CD14-positive monocyte (primary cell): ENCODE measurements around the gene GNAL. TPM values are rescaled to one million over a fixed set of nuclear protein-coding genes. Genes with fewer than 3 reads are reported as not detected.

Experiments
- DNase-seq, 3 donors: peaks; one replicate each; pipeline ENCODE4 v3.0.0-alpha.2; 2011 to 2022
- H2AFZ ChIP-seq: 2 replicates; pipeline ENCODE4 v1.6.0; 2012; ENCODE audit warnings: mild to moderate bottlenecking, low read depth, low read length, inconsistent platforms; ENCODE audit not compliant: insufficient read depth, poor library complexity, severe bottlenecking
- H3K27ac ChIP-seq, 2 donors: 1 replicate in 1 of 2; 2 replicates in 1 of 2; pipeline ENCODE4 v1.5.1; 2012 to 2013; ENCODE audit warnings: low read length in 2 of 2, control low read depth in 1 of 2, inconsistent platforms in 1 of 2, low read depth in 1 of 2, mild to moderate bottlenecking in 1 of 2
- H3K27me3 ChIP-seq, 2 donors: one replicate each; pipeline versions ENCODE4 v1.6.0 to v1.6.1; 2011 to 2013; ENCODE audit warnings: low read length in 2 of 2; ENCODE audit not compliant: control insufficient read depth in 2 of 2, insufficient read depth in 2 of 2
- H3K36me3 ChIP-seq, 2 donors: replicated peaks in 1 of 2; 1 replicate in 1 of 2; 2 replicates in 1 of 2; pipeline versions ENCODE4 v1.5.1 to v1.6.1; 2012 to 2013; ENCODE audit warnings: low read length in 2 of 2, control low read depth in 1 of 2, inconsistent platforms in 1 of 2, mild to moderate bottlenecking in 1 of 2; ENCODE audit not compliant: insufficient read depth in 2 of 2, control insufficient read depth in 1 of 2
- H3K4me1 ChIP-seq, 2 donors: 1 replicate in 1 of 2; 2 replicates in 1 of 2; pipeline versions ENCODE4 v1.5.1 to v1.6.1; 2012 to 2013; ENCODE audit warnings: low read length in 2 of 2, control low read depth in 1 of 2, inconsistent platforms in 1 of 2, mild to moderate bottlenecking in 1 of 2, moderate library complexity in 1 of 2; ENCODE audit not compliant: insufficient read depth in 2 of 2, control insufficient read depth in 1 of 2
- H3K4me2 ChIP-seq: replicated peaks from 2 replicates; pipeline ENCODE3; 2012; ENCODE audit warnings: low read length, moderate library complexity, mild to moderate bottlenecking; ENCODE audit not compliant: poor library complexity, severe bottlenecking; ENCODE audit errors: extremely low read depth
- H3K4me3 ChIP-seq, 3 experiments: fragments of 200-600 bp in 1 of 3; sonication (generic) in 1 of 3; replicated peaks in 1 of 3; 1 replicate in 2 of 3; 2 replicates in 1 of 3; pipeline ENCODE4 v1.5.1; 2011 to 2013; ENCODE audit warnings: low read length in 3 of 3, mild to moderate bottlenecking in 3 of 3, control low read depth in 2 of 3, low read depth in 2 of 3, inconsistent platforms in 1 of 3, moderate library complexity in 1 of 3
- H3K79me2 ChIP-seq: 2 replicates; pipeline ENCODE4 v1.6.0; 2012; ENCODE audit warnings: mild to moderate bottlenecking, control low read depth, inconsistent platforms, low read length, moderate library complexity; ENCODE audit not compliant: insufficient read depth
- H3K9ac ChIP-seq: 2 replicates; pipeline ENCODE4 v1.6.0; 2017; ENCODE audit warnings: low read length, mild to moderate bottlenecking; ENCODE audit not compliant: insufficient read depth, poor library complexity, severe bottlenecking
- H3K9me3 ChIP-seq, 2 donors: replicated peaks in 1 of 2; 1 replicate in 1 of 2; 2 replicates in 1 of 2; pipeline versions ENCODE4 v1.5.1 to v1.6.1; 2012 to 2013; ENCODE audit warnings: low read length in 2 of 2, control low read depth in 1 of 2; ENCODE audit not compliant: control insufficient read depth in 1 of 2, insufficient read depth in 1 of 2
- H4K20me1 ChIP-seq: 2 replicates; pipeline ENCODE4 v1.6.0; 2012; ENCODE audit warnings: mild to moderate bottlenecking, low read length, control low read depth, moderate library complexity; ENCODE audit not compliant: insufficient read depth
- H3K27ac Mint-ChIP-seq, 7 donors: one replicate each; pipeline ENCODE4 v1.8.0; 2020; ENCODE audit warnings: mild to moderate bottlenecking in 7 of 7, mixed read lengths in 7 of 7, moderate library complexity in 6 of 7, inconsistent platforms in 2 of 7
- H3K27me3 Mint-ChIP-seq, 3 donors: one replicate each; pipeline ENCODE4 v1.8.0; 2021 to 2022; ENCODE audit warnings: low read depth in 3 of 3, mild to moderate bottlenecking in 3 of 3, mixed read lengths in 3 of 3, moderate library complexity in 3 of 3, inconsistent platforms in 1 of 3
- H3K36me3 Mint-ChIP-seq, 2 donors: one replicate each; pipeline ENCODE4 v1.8.0; 2020; ENCODE audit warnings: mixed read lengths in 2 of 2, inconsistent platforms in 1 of 2, mild to moderate bottlenecking in 1 of 2
- H3K4me1 Mint-ChIP-seq: one replicate; pipeline ENCODE4 v1.8.0; 2020; ENCODE audit warnings: mild to moderate bottlenecking, mixed read lengths
- H3K4me3 Mint-ChIP-seq, 2 donors: one replicate each; pipeline ENCODE4 v1.8.0; 2020; ENCODE audit warnings: mild to moderate bottlenecking in 2 of 2, mixed read lengths in 2 of 2, moderate library complexity in 1 of 2
- H3K9me3 Mint-ChIP-seq, 7 donors: one replicate each; pipeline ENCODE4 v1.8.0; 2020 to 2022; ENCODE audit warnings: mixed read lengths in 7 of 7, mild to moderate bottlenecking in 6 of 7, moderate library complexity in 6 of 7, inconsistent platforms in 2 of 7
- WGBS: methylation state at CpG from one replicate; pipeline ENCODE4 v1.1.5; 2013; ENCODE audit warnings: missing lambda C conversion rate; ENCODE audit not compliant: insufficient coverage; 5-methylcytosine and 5-hydroxymethylcytosine counted together
- intact Hi-C, 2 donors: fragments of 100-400 bp; cut with micrococcal nuclease; formaldehyde crosslinking; loops; one replicate each; pipeline versions ENCODE4 v1.15.0 to v1.15.1; 2023
- polyA plus RNA-seq, 3 donors: library from polyadenylated mRNA; depleted of rRNA in 1 of 3; unstranded in 2 of 3; stranded (reverse) in 1 of 3; fragments of 300-500 nt in 2 of 3; fragments of >200 nt in 1 of 3; fragmentation: Illumina TruSeq in 2 of 3; gene quantifications; 1 replicate in 2 of 3; 2 replicates in 1 of 3; pipeline ENCODE4 v1.2.3, GENCODE V29; 2012 to 2021
- TF ChIP-seq, protein P1 (sequence below): fragments of 200-600 bp; IDR thresholded peaks from one replicate; pipeline ENCODE4 v1.8.0; 2022; ENCODE audit warnings: antibody characterized with exemption, mild to moderate bottlenecking

The GNAL gene
- polyA plus RNA-seq, 3 donors = 0.01 to 0.03 TPM; not detected in 1

DNA sequence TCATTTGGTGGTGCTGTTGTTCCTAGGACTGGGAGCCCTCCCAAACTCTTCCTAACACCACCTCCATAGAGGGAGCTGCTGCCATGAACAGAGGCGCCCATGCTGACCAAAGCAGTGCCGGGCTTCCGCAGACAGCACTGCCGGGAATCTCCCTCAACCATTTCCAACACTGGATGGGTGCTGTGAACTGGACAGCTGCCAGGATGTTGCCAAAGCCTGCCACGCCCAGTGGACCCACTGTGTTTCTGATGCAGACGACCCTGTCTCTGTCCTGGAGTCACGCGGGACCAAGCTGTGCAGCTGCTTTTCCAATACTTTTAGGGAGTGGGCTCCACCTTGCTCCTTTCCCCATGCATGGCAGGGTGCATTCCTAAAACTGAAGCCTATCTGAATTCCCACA is 16.9 kb upstream of the GNAL start:
- no peak overlapping the region for H3K4me3 ChIP-seq
- H3K27me3 ChIP-seq = peaks cover 0 to 6% of the 10 kb centered on the region in 2 donors
- Mint-ChIP-seq H3K4me1 (no peaks in the 10 kb centered on the region), H3K27me3 (peaks cover 12 to 22% (median 15%) of the 10 kb centered on the region in 3 donors), H3K27ac (no peak overlapping the region), H3K9me3 (peaks cover 0 to 3% (median 0%) of the 10 kb centered on the region in 7 donors), H3K4me3 (no peak overlapping the region), H3K36me3 (no peaks in the 10 kb centered on the region)
- H3K9ac ChIP-seq = no peak overlapping the region
- no peak overlapping the region for H3K4me2 ChIP-seq
- no peaks in the 10 kb centered on the region for H3K36me3 ChIP-seq
- no peaks in the 10 kb centered on the region for H3K4me1 ChIP-seq
- no peak overlapping the region for H2AFZ ChIP-seq
- no peak for DNase-seq
- WGBS = 98% methylated on average over 8 of the region's 8 CpGs
- H3K27ac ChIP-seq = no peak overlapping the region
- H3K9me3 ChIP-seq = no peaks in the 10 kb centered on the region
- H3K79me2 ChIP-seq = no peaks in the 10 kb centered on the region
- no peaks in the 10 kb centered on the region for H4K20me1 ChIP-seq
- TF ChIP-seq, protein P1, sequence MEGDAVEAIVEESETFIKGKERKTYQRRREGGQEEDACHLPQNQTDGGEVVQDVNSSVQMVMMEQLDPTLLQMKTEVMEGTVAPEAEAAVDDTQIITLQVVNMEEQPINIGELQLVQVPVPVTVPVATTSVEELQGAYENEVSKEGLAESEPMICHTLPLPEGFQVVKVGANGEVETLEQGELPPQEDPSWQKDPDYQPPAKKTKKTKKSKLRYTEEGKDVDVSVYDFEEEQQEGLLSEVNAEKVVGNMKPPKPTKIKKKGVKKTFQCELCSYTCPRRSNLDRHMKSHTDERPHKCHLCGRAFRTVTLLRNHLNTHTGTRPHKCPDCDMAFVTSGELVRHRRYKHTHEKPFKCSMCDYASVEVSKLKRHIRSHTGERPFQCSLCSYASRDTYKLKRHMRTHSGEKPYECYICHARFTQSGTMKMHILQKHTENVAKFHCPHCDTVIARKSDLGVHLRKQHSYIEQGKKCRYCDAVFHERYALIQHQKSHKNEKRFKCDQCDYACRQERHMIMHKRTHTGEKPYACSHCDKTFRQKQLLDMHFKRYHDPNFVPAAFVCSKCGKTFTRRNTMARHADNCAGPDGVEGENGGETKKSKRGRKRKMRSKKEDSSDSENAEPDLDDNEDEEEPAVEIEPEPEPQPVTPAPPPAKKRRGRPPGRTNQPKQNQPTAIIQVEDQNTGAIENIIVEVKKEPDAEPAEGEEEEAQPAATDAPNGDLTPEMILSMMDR = no peak
- intact Hi-C loops = no loop called here

DNA sequence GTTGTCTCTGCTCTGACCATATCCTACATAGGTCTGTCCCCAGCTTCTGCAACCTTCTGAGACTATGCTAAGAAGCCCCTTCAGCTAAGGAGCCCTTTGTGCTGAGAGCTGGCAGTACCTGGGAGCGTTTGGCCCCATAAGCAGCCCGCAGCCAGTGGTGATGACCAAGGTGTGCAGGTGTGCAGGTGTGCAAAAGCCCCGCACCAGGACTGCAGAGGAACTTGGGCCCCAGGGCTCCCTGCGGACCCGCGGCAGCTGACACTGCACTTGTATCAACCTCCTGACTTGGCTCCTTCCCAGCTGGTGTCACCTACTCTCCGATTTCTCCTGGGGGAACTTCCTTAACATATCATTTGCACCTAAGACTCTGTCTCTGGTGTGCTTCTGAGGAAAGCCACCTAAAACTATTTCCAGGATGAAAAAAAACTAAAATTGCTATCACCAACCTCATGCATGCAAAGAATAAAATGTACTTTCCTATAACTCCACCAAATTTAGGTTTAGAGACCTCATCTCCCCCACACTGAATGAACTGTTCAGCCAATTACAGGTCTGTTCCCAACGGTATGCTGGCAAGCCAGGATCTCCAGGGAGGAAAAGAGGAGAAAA is 16.1 kb upstream of the GNAL start:
- no peak for DNase-seq
- 68% methylated on average over 7 of the region's 8 CpGs for WGBS
- Mint-ChIP-seq H3K27me3 (peaks cover 12 to 24% (median 15%) of the 10 kb centered on the region in 3 donors), H3K9me3 (peaks cover 0 to 3% (median 0%) of the 10 kb centered on the region in 7 donors), H3K4me1 (no peaks in the 10 kb centered on the region), H3K27ac (no peak overlapping the region), H3K4me3 (no peak overlapping the region), H3K36me3 (no peaks in the 10 kb centered on the region)
- no peaks in the 10 kb centered on the region for H3K9me3 ChIP-seq
- intact Hi-C loops = no loop called here
- H3K4me1 ChIP-seq = no peaks in the 10 kb centered on the region
- H3K36me3 ChIP-seq = no peaks in the 10 kb centered on the region
- H3K4me3 ChIP-seq = no peak overlapping the region
- TF ChIP-seq, protein P1 = no peak
- H3K27me3 ChIP-seq = peaks cover 0 to 6% of the 10 kb centered on the region in 2 donors
- H3K9ac ChIP-seq = no peak overlapping the region
- H3K4me2 ChIP-seq = no peak overlapping the region
- H3K27ac ChIP-seq = no peak overlapping the region
- H2AFZ ChIP-seq = no peak overlapping the region
- H4K20me1 ChIP-seq = no peaks in the 10 kb centered on the region
- no peaks in the 10 kb centered on the region for H3K79me2 ChIP-seq
